HFF-Myc (cell line): Measurements from ENCODE around the gene MAP2K7.

Experiments used
- DNase-seq: peaks from one replicate; pipeline ENCODE4 v3.0.0-alpha.2; 2011; ENCODE audit warnings: low read depth; ENCODE audit errors: extremely low read depth
- H3K4me3 ChIP-seq: replicated peaks from 2 replicates; pipeline ENCODE4 v1.5.1; 2011; ENCODE audit warnings: low read depth, mild to moderate bottlenecking, control low read depth, low read length
- TF ChIP-seq, protein P1 (sequence below): IDR thresholded peaks from 2 replicates; pipeline ENCODE4 v1.5.1; 2012; ENCODE audit warnings: mild to moderate bottlenecking, low read depth, low read length, control low read depth; ENCODE audit errors: missing control alignments

The MAP2K7 gene

DNA sequence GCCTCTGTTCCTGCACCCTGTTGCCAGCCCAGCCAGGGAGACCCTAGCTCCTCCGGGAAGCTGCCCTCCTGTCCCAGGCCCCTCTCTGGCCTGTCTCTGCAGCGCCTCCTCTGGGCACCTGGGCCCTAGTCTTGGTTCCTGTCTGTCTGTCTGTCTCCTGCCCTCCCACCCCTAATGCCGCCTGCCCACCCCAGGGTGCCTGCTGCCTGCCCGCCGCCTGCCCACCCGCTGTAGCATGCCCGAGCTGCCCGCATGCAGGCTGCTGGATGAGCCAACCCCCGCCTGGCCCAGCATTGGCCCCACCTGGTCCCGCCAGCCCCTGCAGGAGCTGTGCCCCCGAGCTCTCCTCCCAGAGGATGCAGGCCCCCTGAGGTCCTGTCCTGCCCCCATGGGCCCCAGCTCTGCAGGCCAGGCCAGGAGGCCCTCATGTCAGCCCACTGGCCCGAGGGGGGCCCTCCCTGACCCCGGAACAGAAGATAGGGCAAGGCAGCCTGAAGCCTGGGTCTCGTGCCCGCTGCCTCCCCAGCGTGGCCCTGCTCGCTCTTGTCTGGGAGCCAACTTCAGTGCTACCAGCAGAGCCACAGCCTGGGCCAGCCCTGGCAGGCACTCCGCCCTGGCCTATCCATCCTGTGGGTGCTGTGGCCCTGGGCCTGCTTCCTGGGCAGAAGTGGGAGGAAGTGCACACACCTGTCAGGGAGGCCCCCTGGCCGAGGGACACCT lies 5.2 kb downstream of the MAP2K7 start:
- H3K4me3 ChIP-seq: no peak overlapping the region
- no peak for DNase-seq
- TF ChIP-seq, protein P1, sequence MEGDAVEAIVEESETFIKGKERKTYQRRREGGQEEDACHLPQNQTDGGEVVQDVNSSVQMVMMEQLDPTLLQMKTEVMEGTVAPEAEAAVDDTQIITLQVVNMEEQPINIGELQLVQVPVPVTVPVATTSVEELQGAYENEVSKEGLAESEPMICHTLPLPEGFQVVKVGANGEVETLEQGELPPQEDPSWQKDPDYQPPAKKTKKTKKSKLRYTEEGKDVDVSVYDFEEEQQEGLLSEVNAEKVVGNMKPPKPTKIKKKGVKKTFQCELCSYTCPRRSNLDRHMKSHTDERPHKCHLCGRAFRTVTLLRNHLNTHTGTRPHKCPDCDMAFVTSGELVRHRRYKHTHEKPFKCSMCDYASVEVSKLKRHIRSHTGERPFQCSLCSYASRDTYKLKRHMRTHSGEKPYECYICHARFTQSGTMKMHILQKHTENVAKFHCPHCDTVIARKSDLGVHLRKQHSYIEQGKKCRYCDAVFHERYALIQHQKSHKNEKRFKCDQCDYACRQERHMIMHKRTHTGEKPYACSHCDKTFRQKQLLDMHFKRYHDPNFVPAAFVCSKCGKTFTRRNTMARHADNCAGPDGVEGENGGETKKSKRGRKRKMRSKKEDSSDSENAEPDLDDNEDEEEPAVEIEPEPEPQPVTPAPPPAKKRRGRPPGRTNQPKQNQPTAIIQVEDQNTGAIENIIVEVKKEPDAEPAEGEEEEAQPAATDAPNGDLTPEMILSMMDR: no peak

DNA sequence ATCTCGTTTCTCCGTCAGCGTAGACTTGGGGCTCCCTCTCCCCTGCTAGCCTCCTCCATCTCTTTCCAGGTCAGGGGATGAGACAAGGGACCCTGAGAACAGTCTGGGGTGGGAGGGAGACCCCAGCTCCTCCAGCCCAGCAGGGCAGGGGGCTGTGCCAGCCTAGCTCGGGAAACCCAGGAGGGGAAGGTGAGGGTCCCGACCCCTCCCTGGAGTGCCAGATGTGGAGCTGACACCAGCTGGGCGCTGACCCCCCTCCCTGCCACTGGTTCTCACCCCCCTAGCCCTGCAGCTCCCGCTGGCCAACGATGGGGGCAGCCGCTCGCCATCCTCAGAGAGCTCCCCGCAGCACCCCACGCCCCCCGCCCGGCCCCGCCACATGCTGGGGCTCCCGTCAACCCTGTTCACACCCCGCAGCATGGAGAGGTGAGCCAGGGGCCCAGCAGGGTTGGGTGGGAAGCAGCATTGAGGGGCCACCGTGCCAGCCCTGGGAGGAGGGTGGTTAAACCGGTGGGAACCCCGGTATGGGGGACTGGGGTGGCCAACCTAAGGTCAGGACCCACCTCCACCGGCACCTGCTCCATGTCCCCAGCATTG lies 5.9 kb downstream of the MAP2K7 start:
- no peak for DNase-seq
- TF ChIP-seq, protein P1: no peak
- H3K4me3 ChIP-seq: no peak overlapping the region

DNA sequence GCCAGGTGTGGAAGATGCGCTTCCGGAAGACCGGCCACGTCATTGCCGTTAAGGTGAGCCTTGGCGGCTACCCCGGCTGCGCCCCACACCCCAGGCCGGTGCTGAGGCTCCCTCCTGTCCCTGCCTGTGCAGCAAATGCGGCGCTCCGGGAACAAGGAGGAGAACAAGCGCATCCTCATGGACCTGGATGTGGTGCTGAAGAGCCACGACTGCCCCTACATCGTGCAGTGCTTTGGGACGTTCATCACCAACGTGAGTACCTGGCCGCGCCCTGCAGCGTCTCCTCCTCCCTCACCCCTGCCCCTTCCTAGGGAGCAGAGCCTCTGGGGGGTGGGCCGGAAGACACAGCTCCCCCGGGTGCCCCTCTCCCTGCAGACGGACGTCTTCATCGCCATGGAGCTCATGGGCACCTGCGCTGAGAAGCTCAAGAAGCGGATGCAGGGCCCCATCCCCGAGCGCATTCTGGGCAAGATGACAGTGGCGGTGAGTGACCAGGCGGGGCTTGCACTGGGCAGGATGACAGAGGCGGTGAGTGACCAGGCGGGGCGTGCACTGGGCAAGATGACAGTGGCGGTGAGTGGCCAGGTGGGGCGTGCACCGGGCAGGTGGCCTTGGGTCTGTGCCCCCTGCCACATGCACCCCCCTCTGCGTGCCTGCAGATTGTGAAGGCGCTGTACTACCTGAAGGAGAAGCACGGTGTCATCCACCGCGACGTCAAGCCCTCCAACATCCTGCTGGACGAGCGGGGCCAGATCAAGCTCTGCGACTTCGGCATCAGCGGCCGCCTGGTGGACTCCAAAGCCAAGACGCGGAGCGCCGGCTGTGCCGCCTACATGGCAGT lies 6.9 kb downstream of the MAP2K7 start:
- H3K4me3 ChIP-seq: no peak overlapping the region
- no peak for DNase-seq
- TF ChIP-seq, protein P1: no peak

DNA sequence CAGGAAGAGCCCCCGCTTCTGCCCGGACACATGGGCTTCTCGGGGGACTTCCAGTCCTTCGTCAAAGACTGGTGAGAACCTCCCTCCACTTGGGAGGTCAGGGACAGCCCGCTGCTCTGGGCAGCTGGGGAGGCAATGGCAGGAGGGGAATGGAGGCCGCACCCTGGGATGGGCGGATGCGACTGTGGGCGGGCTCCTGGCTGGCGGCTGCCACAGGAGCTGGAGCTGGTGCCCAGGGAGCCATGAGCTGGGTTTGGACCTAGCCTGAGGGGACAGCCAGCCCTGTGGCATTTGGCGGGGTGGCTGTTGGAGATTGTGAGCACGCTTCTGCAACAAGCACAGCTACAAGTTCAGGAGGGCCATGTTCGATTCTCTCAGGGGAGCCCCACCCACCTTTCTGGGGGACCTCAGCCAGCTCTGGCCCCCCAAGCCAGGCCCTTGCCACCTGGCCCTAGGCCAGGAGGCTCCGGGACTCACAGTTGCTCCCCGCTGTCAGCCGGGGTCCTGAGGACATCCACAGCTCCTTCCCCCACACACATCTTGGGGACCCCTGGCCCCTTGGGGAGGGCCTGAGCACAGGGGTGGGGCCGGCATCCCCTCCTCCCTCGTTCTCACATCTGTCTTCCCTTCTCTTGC lies 7.9 kb downstream of the MAP2K7 start:
- no peak overlapping the region for H3K4me3 ChIP-seq
- TF ChIP-seq, protein P1: no peak
- no peak for DNase-seq

DNA sequence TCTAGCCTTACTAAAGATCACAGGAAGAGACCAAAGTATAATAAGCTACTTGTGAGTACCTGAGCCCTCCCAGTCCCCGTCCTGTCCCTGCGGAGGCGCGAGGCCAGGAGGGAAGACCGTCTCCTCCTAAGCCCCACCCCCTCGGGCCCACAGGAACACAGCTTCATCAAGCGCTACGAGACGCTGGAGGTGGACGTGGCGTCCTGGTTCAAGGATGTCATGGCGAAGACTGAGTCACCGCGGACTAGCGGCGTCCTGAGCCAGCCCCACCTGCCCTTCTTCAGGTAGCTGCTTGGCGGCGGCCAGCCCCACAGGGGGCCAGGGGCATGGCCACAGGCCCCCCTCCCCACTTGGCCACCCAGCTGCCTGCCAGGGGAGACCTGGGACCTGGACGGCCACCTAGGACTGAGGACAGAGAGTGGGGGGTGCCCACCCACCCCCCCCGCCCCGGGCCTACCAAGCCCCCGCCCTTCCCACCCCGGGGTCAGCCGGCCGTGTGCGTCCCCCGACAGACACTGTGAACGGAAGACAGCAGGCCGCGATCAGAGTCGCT lies 8.5 kb downstream of the MAP2K7 start:
- no peak for DNase-seq
- TF ChIP-seq, protein P1: no peak
- no peak overlapping the region for H3K4me3 ChIP-seq
